Ureter (tissue), 1 donor: ENCODE data around the gene AHNAK2. TPM values are rescaled to one million over a fixed set of nuclear protein-coding genes. Genes with fewer than 3 reads are reported as not detected.

ENCODE experiments used
- DNase-seq: peaks from one replicate; pipeline ENCODE4 v3.0.0-alpha.2; 2020; ENCODE audit warnings: low spot score
- total RNA-seq: library from RNA; stranded (reverse); gene quantifications from one replicate; pipeline ENCODE4 v1.2.4, GENCODE V29; 2023
- donor health status: DM: yes; HTN: yes; CAD: no.

The AHNAK2 gene
- total RNA-seq, 1 donor from 2014 or later, result 34.5 TPM

DNA sequence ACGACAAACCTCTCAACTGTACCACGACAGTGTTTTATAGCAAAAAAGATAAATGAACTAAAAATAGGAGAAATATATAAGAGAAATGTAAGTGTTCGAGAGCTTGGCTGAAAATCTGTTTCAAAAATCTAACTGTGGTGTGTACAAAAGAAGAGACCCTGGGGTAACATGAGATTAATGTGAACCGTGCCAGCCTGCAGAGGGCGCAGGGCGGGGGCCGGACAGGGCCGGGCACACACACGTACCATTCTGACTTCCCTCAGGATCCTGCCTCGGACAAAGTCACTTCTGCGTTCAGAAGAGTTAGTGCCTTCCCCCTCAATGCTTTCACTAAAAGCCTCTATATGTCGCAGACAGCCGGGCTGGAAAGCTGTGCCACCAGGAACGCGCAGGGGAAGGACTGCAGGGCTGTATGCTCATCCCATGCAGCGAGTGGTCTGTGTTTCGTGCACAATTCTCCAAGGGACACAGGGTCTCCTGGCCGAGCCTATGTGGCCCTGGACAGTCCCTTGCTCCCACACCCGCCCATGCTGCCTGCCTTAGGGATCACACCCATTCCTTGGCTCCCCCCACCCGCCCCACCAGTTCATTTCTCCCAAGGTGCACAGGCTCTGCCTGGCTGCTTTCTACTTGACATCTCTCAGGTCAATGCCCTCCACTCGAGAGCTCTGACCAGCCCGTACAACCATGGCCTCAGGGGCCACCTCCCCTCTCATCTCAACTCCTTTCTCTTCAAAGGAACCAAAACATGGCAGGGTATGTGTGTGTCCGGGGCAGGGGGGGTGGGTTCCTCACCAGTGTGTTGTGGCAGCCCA is 34.2 kb upstream of the AHNAK2 start:
- DNase-seq, result no peak

DNA sequence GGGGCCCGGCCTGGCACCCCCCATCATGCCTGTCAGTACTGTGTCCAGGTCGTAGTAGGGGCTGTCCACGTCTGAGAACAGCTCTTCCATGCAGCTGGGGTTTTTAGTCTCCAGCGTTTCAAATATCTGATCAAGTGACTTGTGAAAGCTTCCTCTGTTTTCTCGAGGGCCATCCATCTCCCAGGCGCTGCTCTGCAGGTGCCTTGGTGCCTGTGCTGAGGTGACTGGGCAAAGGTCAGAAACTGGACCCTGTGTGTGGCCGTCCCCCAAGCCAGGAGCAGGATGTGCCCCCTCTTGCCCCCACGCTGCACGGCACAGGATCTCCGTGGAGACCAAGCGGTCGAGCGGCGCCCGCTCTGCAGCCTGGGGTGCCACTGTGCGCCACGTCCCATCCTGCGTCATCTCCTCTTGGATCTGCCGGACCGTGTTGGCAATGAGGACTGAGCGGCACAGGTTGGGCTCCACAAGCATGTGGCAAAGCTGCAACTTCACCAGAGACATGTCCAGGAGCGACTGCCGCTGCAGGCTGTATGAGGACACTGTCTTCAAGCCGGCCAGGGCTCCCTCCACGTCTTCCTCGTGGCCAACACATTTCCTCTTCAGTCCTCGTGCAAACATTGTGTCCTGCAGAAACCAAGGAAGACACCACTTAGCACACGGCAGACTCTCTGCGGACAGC is 33.3 kb upstream of the AHNAK2 start:
- no peak for DNase-seq

DNA sequence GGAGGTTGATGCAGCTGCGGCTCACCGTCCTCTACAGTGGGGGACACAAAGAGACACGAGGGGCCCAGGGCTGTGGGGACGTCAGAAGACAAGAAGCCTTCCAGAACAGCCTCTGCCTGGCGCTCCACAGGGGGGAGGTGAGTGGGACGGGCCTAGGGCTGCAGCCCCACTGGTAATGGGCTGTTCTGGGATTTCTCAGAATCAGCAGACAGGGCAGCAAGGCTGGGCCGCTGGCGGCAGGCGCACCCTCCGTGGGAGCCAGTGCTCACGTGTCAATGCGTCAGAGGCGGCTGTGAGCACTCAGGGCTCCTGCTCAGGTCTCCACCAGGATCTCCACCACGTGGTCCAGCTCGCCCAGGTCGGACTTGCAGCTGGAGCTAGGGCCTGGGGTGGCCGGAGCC is 32.7 kb upstream of the AHNAK2 start:
- DNase-seq, result no peak

DNA sequence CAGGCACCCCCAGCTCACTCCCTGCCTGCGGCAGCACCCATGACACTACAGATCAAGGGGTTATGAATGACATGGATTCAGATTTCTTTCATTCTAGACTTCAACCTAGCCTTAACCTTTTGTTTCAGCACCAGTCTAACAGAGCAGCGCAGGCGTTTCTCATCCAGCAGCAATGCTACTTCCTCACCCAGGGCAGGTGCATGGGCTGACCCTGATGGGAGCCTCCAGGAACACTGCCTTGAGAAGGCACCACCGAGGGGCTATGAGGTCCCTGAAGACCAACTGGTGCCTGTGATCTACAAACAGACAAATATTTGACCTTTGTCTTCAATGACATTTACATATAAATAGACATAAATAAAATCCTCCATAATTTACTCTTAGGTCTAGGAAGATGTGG is 31.9 kb upstream of the AHNAK2 start:
- no peak for DNase-seq

DNA sequence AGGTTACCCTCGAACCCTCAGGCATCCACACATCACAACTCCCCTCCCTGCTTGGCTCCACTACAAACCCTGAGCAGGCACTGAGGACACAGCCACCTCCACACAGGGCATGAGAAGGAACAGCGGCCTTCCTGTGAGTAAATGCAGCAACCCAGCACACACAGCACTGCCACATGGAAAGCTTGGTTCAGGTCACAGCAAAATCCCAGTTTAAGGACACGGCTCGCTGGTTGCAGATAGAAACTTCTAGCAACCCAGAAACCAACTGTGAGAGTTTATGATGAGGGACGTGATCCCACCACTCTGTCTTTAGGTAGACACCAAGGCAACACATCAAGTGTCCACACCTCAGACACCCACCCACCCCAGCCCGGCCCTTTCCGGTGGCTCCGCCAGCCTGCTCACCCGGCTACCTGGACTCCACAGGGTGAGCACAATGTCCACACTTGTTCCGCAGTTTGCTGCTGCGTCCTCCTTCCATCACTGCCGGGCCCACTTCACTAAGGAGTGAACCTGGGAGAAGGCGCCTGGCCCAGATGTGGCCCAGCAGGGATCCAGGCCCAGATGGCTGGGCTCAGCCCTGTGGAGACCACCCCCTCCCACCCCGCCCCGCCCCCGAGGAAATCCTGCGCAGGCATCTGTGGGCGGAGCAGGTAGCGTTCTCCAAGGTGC is 29.6 kb upstream of the AHNAK2 start:
- no peak for DNase-seq

DNA sequence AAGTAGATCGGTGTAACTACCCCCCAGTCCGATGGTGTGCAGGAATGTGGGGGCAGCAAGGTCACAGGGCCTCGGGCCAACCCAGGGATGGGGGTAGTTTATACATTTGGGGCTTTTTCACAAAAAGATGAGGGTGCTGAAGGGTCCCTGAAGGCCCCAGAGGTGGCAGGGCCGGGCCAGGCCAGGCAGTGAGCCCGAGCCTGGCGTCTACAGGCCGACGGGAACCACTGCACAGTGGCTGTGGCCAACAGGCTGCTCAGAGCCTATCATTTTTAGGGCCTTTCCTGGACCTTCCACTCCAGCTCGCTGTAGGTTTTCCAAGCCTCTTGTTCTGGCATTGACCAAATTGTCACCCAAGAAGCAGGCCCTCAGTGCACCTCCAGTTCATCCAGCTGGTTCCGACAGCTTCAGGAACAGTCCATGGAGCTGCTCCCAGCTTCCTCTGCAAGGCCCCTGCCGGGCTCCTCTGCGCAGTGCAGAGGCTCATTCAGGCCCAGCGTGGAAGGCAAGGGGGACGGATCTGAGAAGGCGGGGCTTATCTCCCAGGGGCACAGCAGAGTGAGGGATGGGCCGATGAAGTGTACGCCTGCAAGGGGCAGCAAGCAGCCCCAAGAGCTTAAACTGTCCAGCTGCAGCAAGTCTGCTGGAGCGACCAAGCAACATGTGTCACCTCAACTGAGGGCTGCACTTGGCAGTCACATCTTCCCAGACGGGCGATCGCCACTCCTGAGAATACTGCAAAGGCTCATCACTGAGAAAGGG is 28.8 kb upstream of the AHNAK2 start:
- DNase-seq, result no peak

DNA sequence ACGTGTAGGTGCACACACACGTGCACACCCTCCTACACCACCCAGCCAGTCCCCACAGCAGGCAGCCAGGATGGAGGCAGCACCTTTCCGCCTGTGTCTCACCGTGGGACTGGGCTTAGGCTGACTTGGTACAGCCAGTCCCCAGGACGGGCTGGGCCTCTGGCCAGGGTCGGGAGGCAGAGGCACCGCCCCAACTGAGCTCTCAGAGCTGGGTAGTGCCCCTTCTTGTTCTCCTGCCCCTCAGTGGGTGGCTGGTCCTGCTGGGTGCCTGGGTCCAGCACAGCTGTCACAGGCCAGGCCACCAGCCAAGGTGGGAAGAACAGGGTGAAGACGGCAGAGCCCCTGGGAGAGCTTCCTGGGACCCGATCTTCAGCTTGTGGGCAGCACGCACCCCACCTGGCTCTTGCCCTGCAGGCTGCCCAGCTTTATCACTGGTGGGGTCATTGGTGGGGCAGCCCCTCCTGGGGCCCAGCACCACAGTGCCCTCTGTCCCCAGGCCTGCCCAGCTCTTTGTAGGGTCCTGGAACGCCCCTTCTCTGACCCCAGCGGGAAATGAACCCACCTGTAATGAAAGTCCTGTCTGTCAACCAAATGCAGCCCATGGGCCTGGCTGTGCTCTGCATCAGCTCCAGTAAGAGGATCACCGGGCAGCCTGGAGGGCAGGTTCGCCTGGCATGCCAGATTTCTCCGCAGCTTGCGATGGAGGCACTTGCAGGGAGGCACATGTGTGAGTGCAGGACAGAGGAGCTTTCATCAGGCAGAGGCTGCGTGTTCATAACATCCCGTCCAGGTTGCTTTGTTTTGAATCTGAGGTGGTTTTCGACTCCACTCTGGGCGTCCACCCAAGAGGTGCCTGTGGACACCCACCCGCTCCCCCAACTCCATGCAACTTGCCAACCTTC is 28.0 kb upstream of the AHNAK2 start:
- DNase-seq, result no peak

DNA sequence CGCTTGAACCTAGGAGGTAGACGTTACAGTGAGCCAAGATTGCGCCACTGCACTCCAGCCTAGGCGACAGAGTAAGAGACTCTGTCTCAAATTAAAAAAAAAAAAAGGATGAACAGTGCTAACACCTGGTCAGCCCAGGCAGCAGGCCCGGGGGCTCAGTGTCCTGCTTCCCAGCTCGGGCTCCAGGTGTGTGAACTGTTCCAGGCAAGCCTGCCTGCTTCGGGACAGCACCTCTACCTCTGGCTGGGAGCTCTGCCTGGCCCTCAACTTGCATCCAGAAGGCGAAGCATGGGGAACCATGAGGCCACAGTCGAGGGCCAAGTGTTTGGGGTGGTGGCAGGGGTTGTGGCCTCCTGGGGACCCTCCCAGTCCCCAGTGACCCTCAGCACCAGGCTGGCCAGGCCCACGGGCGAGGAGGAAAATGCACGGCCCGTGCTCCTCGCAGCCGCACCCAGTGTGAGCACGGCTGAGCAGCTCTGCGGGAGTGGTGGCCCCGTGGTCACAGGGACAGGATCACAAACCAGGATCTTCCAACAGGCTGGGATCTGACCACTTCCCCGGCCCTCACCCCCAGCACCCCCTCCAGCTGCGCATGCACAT is 27.3 kb upstream of the AHNAK2 start:
- no peak for DNase-seq

DNA sequence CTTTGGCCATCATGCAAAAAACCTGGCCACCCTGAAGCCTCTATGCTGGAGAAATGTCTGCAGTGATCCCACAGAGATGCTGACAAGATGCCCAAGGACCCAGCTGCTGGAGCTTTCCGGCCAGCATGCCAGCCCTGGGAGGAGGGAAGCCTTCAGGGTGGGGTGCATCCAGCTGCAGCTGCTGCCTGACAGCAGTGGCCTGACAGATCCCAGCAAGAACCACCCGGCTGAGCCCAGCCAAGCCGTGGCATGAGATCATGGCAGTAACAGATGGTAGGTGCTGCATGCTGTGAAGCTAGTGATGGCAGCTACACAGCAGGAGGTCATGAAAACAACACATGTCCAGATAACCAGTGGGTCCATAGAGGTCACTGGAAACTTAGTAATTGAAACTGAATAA is 21.2 kb upstream of the AHNAK2 start:
- no peak for DNase-seq

DNA sequence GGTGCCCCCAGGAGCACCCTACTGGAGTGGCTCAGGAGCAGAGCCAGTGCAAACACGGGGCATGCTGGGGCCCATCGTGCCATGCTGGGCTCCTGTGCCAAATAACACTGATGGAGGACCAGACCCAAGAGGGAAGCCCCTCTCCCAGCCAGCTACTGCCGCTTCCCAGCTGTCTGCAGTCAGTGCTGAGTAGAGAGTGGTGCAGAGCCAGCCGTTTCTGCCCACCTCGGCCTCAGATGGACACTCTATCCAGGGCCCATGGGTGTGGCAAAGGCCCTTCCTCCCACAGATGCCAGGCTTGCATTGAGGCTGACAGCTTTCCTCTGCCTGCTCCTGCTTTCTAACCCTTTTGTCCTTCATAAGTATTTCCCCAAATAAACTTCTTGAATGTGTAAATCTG is 20.6 kb upstream of the AHNAK2 start:
- no peak for DNase-seq

DNA sequence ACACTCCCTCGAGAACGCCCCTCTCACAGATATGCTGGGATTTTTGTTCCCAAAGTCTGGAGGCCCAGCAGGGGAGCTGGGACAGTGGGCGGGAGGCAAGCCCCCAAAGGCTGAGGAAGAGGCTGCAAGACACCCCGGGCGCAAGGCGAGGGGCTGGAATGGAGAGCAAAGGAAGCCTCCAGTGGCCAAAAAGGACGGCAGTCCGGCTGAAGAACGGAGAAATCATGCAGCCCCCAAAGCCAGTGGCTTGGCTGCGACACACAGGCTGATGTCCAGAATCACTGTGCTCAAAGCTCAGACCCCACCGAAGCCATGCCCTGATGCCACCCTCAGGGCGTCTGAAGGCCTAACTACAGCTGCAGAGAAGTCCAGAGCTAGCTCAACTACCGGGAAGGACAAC is 18.3 kb upstream of the AHNAK2 start:
- no peak for DNase-seq

DNA sequence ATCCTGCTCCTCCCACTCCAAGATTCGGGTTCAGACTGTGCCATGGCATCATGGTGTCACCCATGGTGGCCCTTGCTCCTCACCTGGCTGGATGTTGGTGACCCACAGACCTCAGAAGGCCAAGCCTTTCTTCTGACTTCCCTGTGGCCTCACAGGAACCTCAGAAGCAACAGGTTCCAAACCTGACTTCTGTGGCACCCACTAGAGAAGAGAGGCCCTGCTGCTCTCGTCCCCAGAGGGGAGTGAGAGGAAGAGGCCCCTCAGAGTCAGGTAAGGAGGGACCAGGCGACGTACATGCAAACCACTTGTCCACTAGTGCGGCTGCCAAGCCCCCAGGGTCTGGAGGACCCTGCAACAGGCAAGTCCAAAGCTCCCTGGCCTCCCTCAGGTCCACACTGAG is 17.9 kb upstream of the AHNAK2 start:
- no peak for DNase-seq

DNA sequence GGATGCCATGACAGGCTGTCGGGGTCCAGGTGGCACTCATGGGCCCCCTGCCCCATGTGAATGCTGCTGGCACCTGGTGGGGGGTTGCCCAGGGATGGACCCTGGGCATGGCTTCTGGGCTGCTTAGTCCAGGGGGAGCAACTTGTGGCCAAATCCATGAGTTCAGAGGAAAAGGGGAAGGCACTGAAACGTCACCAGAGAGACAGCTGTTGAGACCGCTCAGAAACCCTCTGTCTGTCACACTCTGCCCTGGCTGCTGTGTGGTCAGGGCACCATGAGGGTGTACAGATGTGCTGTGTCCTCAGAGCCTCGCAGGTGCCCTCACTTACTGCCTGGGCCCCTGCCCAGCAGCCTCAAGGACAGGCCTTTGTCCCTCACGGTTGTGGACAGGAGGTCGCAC is 16.8 kb upstream of the AHNAK2 start:
- no peak for DNase-seq

DNA sequence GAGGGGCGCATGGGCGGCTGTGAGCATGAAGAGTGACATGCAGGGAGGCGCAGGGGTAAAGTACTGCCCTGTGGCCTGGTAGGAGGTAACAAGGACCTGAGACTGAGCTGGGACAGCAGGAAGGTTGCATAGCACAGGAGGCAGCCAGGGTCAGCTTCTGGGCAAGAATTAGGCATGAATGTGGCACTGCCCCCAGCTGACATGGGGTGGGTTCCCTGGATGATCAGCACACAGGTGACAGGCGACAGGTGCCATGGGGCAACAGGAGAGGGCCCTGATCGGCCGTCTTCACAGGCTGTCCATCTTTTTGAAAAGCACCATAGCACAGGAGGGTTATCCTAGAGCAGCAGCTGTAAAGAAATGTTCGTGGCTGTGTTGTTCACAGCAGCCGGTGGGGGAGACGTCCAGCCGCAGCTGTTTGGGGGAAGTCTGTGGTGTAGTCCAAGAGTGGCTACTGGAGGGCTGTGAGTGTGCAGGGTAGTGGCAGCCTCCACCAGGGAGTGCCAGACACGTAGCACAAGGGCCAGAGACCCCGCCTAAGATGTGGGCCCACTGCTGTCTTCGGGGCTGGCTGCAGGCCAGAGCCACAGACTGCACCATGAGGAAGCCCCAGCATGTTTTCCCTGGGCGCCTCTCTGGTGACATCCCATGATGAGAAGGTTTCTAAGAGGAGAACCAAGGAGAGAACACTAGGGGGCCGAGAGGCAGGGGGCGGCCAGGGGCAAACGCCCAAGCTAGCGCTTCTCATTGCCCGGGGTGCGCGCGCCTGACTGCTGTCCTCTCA is 15.8 kb upstream of the AHNAK2 start:
- no peak for DNase-seq

DNA sequence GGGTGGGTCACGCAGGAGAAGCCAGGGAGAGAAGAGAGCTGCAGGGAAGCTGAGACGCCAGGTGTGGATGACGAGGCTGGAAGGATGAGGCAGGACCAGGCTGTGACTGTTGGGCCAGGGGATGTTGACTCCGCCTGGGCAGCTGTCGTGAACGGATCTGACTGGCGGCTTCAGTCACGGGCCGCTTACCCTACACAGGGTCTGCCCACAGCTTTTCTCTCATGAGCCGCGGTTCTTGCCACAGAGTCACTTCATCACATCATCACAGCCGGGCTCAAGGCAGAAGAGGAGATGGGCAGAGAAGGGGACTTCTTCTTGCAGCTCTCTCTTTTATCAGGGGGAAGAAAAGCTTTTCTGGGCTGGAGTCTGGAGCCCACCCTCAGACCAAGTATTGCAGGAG is 15.1 kb upstream of the AHNAK2 start:
- DNase-seq, result no peak

DNA sequence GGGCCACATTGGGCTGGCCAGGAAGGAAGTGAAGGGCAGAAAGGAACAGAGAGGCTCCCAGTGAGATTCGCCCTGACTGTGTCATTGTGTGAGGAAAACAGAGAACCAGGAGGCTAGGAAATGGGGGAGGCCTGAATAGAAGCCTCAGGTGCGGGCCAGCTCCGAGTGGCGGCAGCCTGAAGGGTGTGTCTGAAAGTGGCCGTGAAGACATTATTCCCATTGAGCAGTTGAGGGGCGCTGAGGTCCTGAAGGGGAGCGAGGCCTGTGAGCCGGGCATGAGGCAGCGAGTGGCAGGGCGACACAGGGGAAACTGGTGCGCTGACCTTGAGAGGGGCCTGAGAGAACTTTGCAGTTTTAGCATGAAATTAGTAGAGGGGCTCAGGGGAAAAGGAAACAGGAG is 14.3 kb upstream of the AHNAK2 start:
- DNase-seq, result no peak

DNA sequence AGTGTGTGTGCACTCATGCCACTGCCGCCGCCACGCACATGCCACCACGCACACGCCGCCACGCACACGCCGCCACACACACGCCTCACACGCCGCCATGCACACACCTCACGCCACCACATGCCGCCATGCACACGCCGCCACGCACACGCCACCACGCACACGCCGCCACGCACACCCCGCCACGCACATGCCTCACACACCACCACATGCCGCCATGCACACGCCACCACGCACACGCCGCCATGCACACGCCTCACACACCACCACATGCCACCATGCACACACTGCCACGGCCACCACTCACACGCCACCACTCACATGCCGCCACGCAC is 13.7 kb upstream of the AHNAK2 start:
- no peak for DNase-seq

DNA sequence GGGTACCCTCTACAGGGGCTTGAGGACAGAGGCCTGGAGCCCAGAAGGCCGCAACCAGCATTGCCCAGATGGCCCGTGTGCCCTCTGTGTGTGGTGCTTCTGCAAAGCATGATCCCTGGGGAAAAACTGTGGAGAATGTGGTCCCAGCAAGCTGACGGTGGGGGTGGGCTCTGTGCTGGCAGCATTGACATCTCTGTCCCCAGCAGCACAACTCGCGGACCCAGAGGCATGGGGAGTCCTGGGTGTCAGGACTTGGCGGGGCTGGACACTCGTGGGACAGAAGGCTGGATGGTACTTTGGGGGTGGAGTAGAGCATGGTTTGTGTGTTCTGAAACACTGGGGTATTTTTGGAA is 11.8 kb upstream of the AHNAK2 start:
- DNase-seq, result no peak

DNA sequence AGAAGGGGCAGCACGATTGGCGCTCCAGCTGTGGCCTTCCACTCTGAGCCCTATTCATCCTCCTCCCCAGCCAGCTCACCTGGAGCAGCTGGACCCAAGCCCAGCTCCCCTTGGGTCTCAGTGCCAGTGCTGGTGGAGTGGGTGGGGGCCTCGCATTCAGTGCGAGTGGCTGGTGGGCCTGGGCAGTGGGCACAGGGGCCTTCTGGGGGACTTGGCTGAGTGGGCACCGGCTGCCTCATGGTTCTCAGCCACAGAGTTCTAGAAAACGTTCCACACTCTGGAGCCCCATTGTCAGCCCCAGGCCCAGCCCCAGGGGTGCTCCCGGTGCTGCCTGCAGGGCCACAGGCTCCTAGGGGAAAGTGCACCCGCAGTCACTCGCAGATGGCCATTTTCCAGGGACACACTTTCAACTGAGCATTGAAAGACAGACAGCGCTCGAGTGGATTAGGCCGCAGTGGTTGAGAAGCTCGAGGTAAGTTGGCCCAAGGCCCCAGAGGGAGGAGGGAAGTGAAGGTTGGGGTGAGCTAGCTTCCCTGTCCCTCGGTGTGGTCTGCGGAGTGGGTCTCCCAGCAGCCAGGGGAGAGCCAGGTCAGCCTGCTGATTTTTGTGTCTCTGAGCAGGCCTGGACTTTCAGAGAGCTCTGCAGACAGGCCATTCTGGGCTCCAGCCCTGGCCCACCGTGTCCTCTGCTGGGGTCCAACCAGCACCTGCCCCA is 11.2 kb upstream of the AHNAK2 start:
- DNase-seq, result no peak
